H9 (cell line): Measurements from ENCODE around the gene MACROD1. TPM values are rescaled to one million over a fixed set of nuclear protein-coding genes. Genes with fewer than 3 reads are reported as not detected.

Source experiments
- DNase-seq: peaks from one replicate; pipeline ENCODE4 v3.0.0-alpha.2; 2017
- H2AFZ ChIP-seq: one replicate; pipeline ENCODE4 v1.6.1; 2013; ENCODE audit warnings: mild to moderate bottlenecking, low read length, control low read depth, moderate library complexity
- H2AK5ac ChIP-seq: 2 replicates; pipeline ENCODE4 v1.6.1; 2013; ENCODE audit warnings: low read length, control low read depth, mixed read lengths; ENCODE audit not compliant: insufficient read length
- H2BK120ac ChIP-seq: one replicate; pipeline ENCODE4 v1.6.1; 2013; ENCODE audit warnings: low read depth, mild to moderate bottlenecking, low read length, control low read depth, inconsistent platforms; ENCODE audit not compliant: poor library complexity, severe bottlenecking
- H2BK12ac ChIP-seq: 2 replicates; pipeline ENCODE4 v1.6.1; 2013; ENCODE audit warnings: low read length, control low read depth, mixed read lengths, low read depth; ENCODE audit not compliant: insufficient read length
- H2BK15ac ChIP-seq: 2 replicates; pipeline ENCODE4 v1.6.1; 2013; ENCODE audit warnings: low read depth, low read length, control low read depth
- H2BK20ac ChIP-seq: one replicate; pipeline ENCODE4 v1.6.1; 2013; ENCODE audit warnings: low read depth, mild to moderate bottlenecking, low read length, control low read depth, inconsistent platforms; ENCODE audit not compliant: poor library complexity, severe bottlenecking
- H2BK5ac ChIP-seq: 2 replicates; pipeline ENCODE4 v1.6.1; 2013; ENCODE audit warnings: low read length, control low read depth, mixed read lengths; ENCODE audit not compliant: insufficient read length
- H3K14ac ChIP-seq: 2 replicates; pipeline ENCODE4 v1.6.1; 2013; ENCODE audit warnings: low read length, control low read depth; ENCODE audit not compliant: insufficient read depth
- H3K18ac ChIP-seq: 2 replicates; pipeline ENCODE4 v1.6.1; 2013; ENCODE audit warnings: low read depth, mild to moderate bottlenecking, mixed read lengths, low read length, control low read depth; ENCODE audit not compliant: insufficient read length
- H3K23ac ChIP-seq: 2 replicates; pipeline ENCODE4 v1.6.1; 2013; ENCODE audit warnings: low read length, control low read depth, mixed read lengths, low read depth; ENCODE audit not compliant: insufficient read length
- H3K23me2 ChIP-seq: 2 replicates; pipeline ENCODE4 v1.6.1; 2013; ENCODE audit warnings: low read depth, mild to moderate bottlenecking, mixed read lengths, low read length, control low read depth; ENCODE audit not compliant: insufficient read length, poor library complexity, severe bottlenecking
- H3K27ac ChIP-seq: 2 replicates; pipeline ENCODE4 v1.5.1; 2013; ENCODE audit warnings: low read length, control low read depth, mixed read lengths, low read depth; ENCODE audit not compliant: insufficient read length
- H3K27me3 ChIP-seq: 2 replicates; pipeline ENCODE4 v1.6.1; 2013; ENCODE audit warnings: low read length, control low read depth, inconsistent platforms; ENCODE audit not compliant: insufficient read depth
- H3K4ac ChIP-seq: 2 replicates; pipeline ENCODE4 v1.6.1; 2013; ENCODE audit warnings: low read depth, mild to moderate bottlenecking, control low read depth, inconsistent platforms, low read length, moderate library complexity
- H3K4me1 ChIP-seq: 2 replicates; pipeline ENCODE4 v1.6.1; 2013; ENCODE audit warnings: low read length, control low read depth, inconsistent platforms; ENCODE audit not compliant: insufficient read depth
- H3K4me2 ChIP-seq: 2 replicates; pipeline ENCODE4 v1.6.1; 2013; ENCODE audit warnings: low read length, control low read depth, mixed read lengths; ENCODE audit not compliant: insufficient read length, insufficient read depth
- H3K56ac ChIP-seq: 2 replicates; pipeline ENCODE4 v1.6.1; 2013; ENCODE audit warnings: low read depth, mild to moderate bottlenecking, mixed read lengths, low read length, control low read depth; ENCODE audit not compliant: insufficient read length
- H3K79me1 ChIP-seq: 2 replicates; pipeline ENCODE4 v1.6.1; 2013; ENCODE audit warnings: low read depth, mild to moderate bottlenecking, moderate library complexity, low read length, control low read depth, inconsistent platforms; ENCODE audit not compliant: insufficient read depth, poor library complexity, severe bottlenecking
- H3K79me2 ChIP-seq: 2 replicates; pipeline ENCODE4 v1.6.1; 2013; ENCODE audit warnings: low read length, control low read depth, inconsistent platforms; ENCODE audit not compliant: insufficient read depth
- H3K9ac ChIP-seq: 2 replicates; pipeline ENCODE4 v1.6.1; 2013; ENCODE audit warnings: low read length, control low read depth, mixed read lengths; ENCODE audit not compliant: insufficient read length; ENCODE audit errors: extremely low read depth
- H3K9me3 ChIP-seq: one replicate; pipeline ENCODE4 v1.6.1; 2013; ENCODE audit warnings: low read depth, low read length, inconsistent platforms; ENCODE audit not compliant: control insufficient read depth
- H3T11ph ChIP-seq: one replicate; pipeline ENCODE4 v1.6.1; 2013; ENCODE audit warnings: mild to moderate bottlenecking, low read length, control low read depth, inconsistent platforms
- H4K20me1 ChIP-seq: one replicate; pipeline ENCODE4 v1.6.1; 2013; ENCODE audit not compliant: control insufficient read depth, insufficient read length, insufficient read depth
- H4K5ac ChIP-seq: 2 replicates; pipeline ENCODE4 v1.6.1; 2013; ENCODE audit warnings: low read depth, mild to moderate bottlenecking, mixed read lengths, low read length, control low read depth; ENCODE audit not compliant: insufficient read length
- H4K8ac ChIP-seq: replicated peaks from 2 replicates; pipeline ENCODE4 v1.6.1; 2013; ENCODE audit warnings: low read length, control low read depth, mixed read lengths, low read depth; ENCODE audit not compliant: insufficient read length
- H4K91ac ChIP-seq: 2 replicates; pipeline ENCODE4 v1.6.1; 2013; ENCODE audit warnings: low read depth, mild to moderate bottlenecking, moderate library complexity, mixed read lengths, low read length, control low read depth; ENCODE audit not compliant: insufficient read length
- H3K27ac Mint-ChIP-seq, 3 experiments: 2 replicates in 2 of 3; 3 replicates in 1 of 3; pipeline ENCODE4 v1.8.0; 2020 to 2021; ENCODE audit warnings: mixed read lengths in 3 of 3, mild to moderate bottlenecking in 1 of 3, moderate library complexity in 1 of 3
- H3K27me3 Mint-ChIP-seq: 2 replicates; pipeline ENCODE4 v1.8.0; 2021; ENCODE audit warnings: low read depth, mild to moderate bottlenecking, moderate library complexity, mixed read lengths
- H3K36me3 Mint-ChIP-seq, 3 experiments: 2 replicates in 2 of 3; 3 replicates in 1 of 3; pipeline ENCODE4 v1.8.0; 2020 to 2021; ENCODE audit warnings: low read depth in 3 of 3, mixed read lengths in 3 of 3; ENCODE audit not compliant: insufficient read depth in 1 of 3
- H3K4me1 Mint-ChIP-seq, 2 experiments: 2 replicates each; pipeline ENCODE4 v1.8.0; 2020; ENCODE audit warnings: mixed read lengths in 2 of 2
- H3K4me3 Mint-ChIP-seq, 2 experiments: 2 replicates in 1 of 2; 3 replicates in 1 of 2; pipeline ENCODE4 v1.8.0; 2020 to 2021; ENCODE audit warnings: mild to moderate bottlenecking in 2 of 2, mixed read lengths in 2 of 2, moderate library complexity in 1 of 2
- H3K9me3 Mint-ChIP-seq, 2 experiments: 2 replicates in 1 of 2; 3 replicates in 1 of 2; pipeline ENCODE4 v1.8.0; 2020; ENCODE audit warnings: mild to moderate bottlenecking in 2 of 2, mixed read lengths in 2 of 2, moderate library complexity in 1 of 2
- CTCF ChIP-seq: fragments of 200-600 bp; sonication (generic); conservative IDR thresholded peaks from 3 replicates; pipeline ENCODE4 v1.8.0; 2021; ENCODE audit warnings: antibody characterized with exemption, mild to moderate bottlenecking
- WGBS: extraction: QIAGEN DNeasy Blood & Tissue Kit; methylation state at CpG from one replicate; pipeline ENCODE4 v1.1.7; 2013; ENCODE audit warnings: missing lambda C conversion rate, low lambda C conversion rate, mixed read lengths; ENCODE audit not compliant: insufficient read length; ENCODE audit errors: extremely low coverage; 5-methylcytosine and 5-hydroxymethylcytosine counted together
- total RNA-seq: library from RNA; stranded (reverse); gene quantifications from 2 replicates; pipeline ENCODE4 v1.2.1, GENCODE V29; 2021

The MACROD1 gene
- total RNA-seq, 1 experiment from 2014 or later = 21.2 TPM

DNA sequence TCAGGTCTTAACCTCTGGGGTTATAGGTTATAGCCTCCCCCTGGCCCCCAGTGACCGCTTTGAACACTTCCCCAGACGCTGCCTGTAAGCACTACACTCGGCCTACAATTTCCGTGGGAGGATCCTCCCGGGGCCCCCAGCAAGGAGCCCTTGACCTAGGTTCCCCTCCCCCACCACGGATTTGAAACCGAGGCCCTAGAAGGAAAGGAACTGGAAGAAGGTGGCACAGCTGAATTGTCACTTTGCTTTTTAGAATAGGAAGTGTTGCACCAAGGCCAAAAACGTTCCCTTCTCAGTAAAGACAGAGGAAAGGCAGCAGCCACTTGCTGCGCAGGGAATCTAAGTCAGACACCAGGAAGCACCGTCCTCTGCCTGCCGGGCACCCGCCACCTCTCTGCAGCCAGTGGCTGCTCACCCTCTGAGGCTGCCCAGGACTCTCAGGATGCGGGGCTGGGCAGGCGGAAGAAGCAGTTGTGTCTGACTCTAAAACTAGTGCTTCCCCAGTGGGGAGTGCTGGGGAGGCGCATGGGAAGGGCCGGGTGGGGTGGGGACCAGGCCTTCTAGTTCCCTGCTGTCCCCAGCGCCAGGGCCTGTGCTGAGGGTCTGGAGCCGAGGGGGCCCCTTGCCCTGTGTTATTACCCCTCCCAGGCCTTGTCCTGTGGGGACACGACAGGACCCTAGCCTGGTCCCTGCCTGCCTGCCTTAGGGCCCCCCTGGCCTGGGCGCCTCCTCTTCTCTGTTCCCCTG, 138.1 kb downstream of the MACROD1 start:
- no peak overlapping the region for H2BK15ac ChIP-seq
- no peaks in the 10 kb centered on the region for H4K20me1 ChIP-seq
- H4K5ac ChIP-seq = no peak overlapping the region
- H3K4me2 ChIP-seq = no peak overlapping the region
- no peak for DNase-seq
- no peak overlapping the region for H2BK12ac ChIP-seq
- peaks cover 12% of the 10 kb centered on the region; the same call in 1 of the 2 replicates for H3K27me3 ChIP-seq
- H3K14ac ChIP-seq = no peak overlapping the region
- H3T11ph ChIP-seq = no peak overlapping the region
- no peak overlapping the region; a peak in 1 of 5 replicates for H3K4me3 Mint-ChIP-seq
- H2BK120ac ChIP-seq = no peak overlapping the region
- no peak overlapping the region for H3K9ac ChIP-seq
- H2BK20ac ChIP-seq = no peak overlapping the region
- H3K23ac ChIP-seq = no peak overlapping the region
- no peak overlapping the region for H2BK5ac ChIP-seq
- no peaks in the 10 kb centered on the region for H3K79me2 ChIP-seq
- no CpG with 5 or more reads among the region's 20 CpGs for WGBS
- H3K9me3 ChIP-seq = no peaks in the 10 kb centered on the region
- no peak overlapping the region for H3K4ac ChIP-seq
- no peaks in the 10 kb centered on the region for H3K9me3 Mint-ChIP-seq
- H2AK5ac ChIP-seq = no peak overlapping the region
- no peaks in the 10 kb centered on the region for H3K79me1 ChIP-seq
- 0 out of 7 replicates have a peak overlapping the region, but pooled peaks of 1 of the 3 experiments have one; percentile 47 for H3K27ac Mint-ChIP-seq
- H3K4me1 Mint-ChIP-seq = peaks cover 43 to 58% of the 10 kb centered on the region in 2 experiments
- no peaks in the 10 kb centered on the region; a peak in 2 of 7 replicates for H3K36me3 Mint-ChIP-seq
- no peak overlapping the region for H2AFZ ChIP-seq
- no peak overlapping the region for H3K56ac ChIP-seq
- no peaks in the 10 kb centered on the region; the same call in 1 of the 2 replicates for H3K4me1 ChIP-seq
- H4K91ac ChIP-seq = no peak overlapping the region
- no peak overlapping the region for H4K8ac ChIP-seq
- H3K27ac ChIP-seq = no peak overlapping the region
- peak overlapping the region; percentile 29 for H3K18ac ChIP-seq
- H3K27me3 Mint-ChIP-seq = peaks cover 60% of the 10 kb centered on the region
- H3K23me2 ChIP-seq = no peaks in the 10 kb centered on the region
- no peak for TF ChIP-seq CTCF
